Right cardiac atrium (tissue), 5 donors: Measurements from ENCODE around the gene NDFIP2. TPM values are rescaled to one million over a fixed set of nuclear protein-coding genes. Genes with fewer than 3 reads are reported as not detected.
A peak's percentile ranks its signal among the peaks of the same experiment; 100 is the strongest.

Experiments used
- ATAC-seq, 2 donors: fragments of 200-7000 bp; cut with Tn5 transposase; one replicate each; pipeline versions ENCODE4 v1.8.0 to v1.9.1; 2020; ENCODE audit warnings: moderate library complexity in 2 of 2, mild to moderate bottlenecking in 1 of 2
- DNase-seq, 3 donors: peaks; one replicate each; pipeline ENCODE4 v3.0.0-alpha.2; 2020
- H3K27ac ChIP-seq: one replicate; pipeline ENCODE4 v1.5.1; 2013; ENCODE audit warnings: mild to moderate bottlenecking, low read length, control low read depth, moderate library complexity
- H3K27me3 ChIP-seq: one replicate; pipeline ENCODE4 v1.6.1; 2013; ENCODE audit not compliant: control insufficient read depth, insufficient read depth
- H3K4me1 ChIP-seq: one replicate; pipeline ENCODE4 v1.6.1; 2013; ENCODE audit warnings: low read length; ENCODE audit not compliant: control insufficient read depth, insufficient read depth
- H3K4me3 ChIP-seq: one replicate; pipeline ENCODE4 v1.5.1; 2013; ENCODE audit warnings: low read length, control low read depth
- H3K9me3 ChIP-seq: one replicate; pipeline ENCODE4 v1.6.1; 2013; ENCODE audit warnings: low read length; ENCODE audit not compliant: control insufficient read depth
- WGBS: extraction: QIAGEN DNeasy Blood & Tissue Kit; methylation state at CpG from one replicate; pipeline ENCODE4 v1.1.7; 2013; 5-methylcytosine and 5-hydroxymethylcytosine counted together
- intact Hi-C, 4 donors: fragments of 100-400 bp; cut with DNase I; formaldehyde crosslinking; loops; one replicate each; pipeline versions ENCODE4 v1.11.0 to v1.14.0; 2022 to 2023
- polyA plus RNA-seq: library from polyadenylated mRNA; stranded (reverse); fragments of 200-250 nt; gene quantifications from one replicate; pipeline ENCODE4 v1.2.3, GENCODE V29; 2013
- total RNA-seq, 4 donors: library from RNA; stranded (reverse); fragmentation: NEBNext Ultra II Directional; extraction: Animal tissue kit (Norgen Biotek cat#: 25700); gene quantifications; one replicate each; pipeline ENCODE4 v1.2.1, GENCODE V29; 2021
- donor health status: healthy with polysubstance abuse.
- donor health status: DM: no; HTN: yes; CAD: no.
- donor health status: DM: no; HTN: no; CAD: no.
- donor health status: DM: no; HTN: yes; CAD: no; lungs with severe emphysema.
- donor health status: DM: yes; HTN: yes; CAD: no.

NDFIP2 gene
- total and polyA plus RNA-seq, 5 donors, result 29.0 to 48.7 (median 40.1) TPM

GRCh38 chr13:79519255-79519654 lies 38.3 kb downstream of the NDFIP2 start:
- no peak for ATAC-seq

DNA sequence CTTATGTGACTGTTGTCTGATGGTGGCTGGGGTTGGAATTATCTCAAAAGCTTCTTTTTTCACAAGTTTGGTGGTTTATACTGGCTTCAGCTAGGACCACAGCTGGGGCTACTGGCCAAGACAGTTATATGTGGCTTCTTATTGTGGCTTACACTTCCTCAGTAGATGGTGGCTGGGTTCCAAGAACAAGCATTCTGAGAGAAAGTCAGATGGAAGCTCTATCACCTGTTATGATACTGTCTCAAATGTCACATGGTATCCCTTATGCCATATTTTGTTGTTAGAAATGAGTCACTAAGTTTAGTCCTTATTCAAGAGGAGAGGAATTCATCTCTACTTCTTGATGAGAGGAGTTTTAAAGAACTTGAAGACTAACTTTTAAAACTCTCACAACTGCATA lies 41.6 kb downstream of the NDFIP2 start:
- intact Hi-C loops, result no loop called here
- Histone ChIP-seq H3K9me3 (no peaks in the 10 kb centered on the region), H3K27me3 (no peaks in the 10 kb centered on the region), H3K4me1 (peaks cover 3% of the 10 kb centered on the region), H3K27ac (no peak overlapping the region), H3K4me3 (no peak overlapping the region)
- no peak for DNase-seq
- ATAC-seq, result no peak

More at GRCh38 chr13:79519255-79519654, 38.3 kb downstream of the NDFIP2 start:
- Histone ChIP-seq H3K27me3 (no peaks in the 10 kb centered on the region), H3K4me3 (no peak overlapping the region), H3K27ac (no peak overlapping the region), H3K9me3 (no peaks in the 10 kb centered on the region), H3K4me1 (peaks cover 1% of the 10 kb centered on the region)
- 80% methylated on average over 3 of the region's 3 CpGs for whole genome bisulfite sequencing
- DNase-seq, result no peak
- intact Hi-C loops, result no loop called here

GRCh38 chr13:79525064-79525857 lies 44.3 kb downstream of the NDFIP2 start:
- Histone ChIP-seq H3K27ac (no peak overlapping the region), H3K4me3 (no peak overlapping the region), H3K9me3 (no peaks in the 10 kb centered on the region), H3K4me1 (peaks cover 3% of the 10 kb centered on the region), H3K27me3 (no peaks in the 10 kb centered on the region)
- WGBS, result 59% methylated on average over 8 of the region's 8 CpGs
- DNase-seq (no peak), ATAC-seq (peak in 1 of 2 donors; percentile 45)
- intact Hi-C loops, result no loop called here

GRCh38 chr13:79527698-79528097 lies 46.7 kb downstream of the NDFIP2 start:
- DNase-seq (no peak), ATAC-seq (no peak)
- Histone ChIP-seq H3K27ac (peak overlapping the region; percentile 36), H3K4me1 (peaks cover 2% of the 10 kb centered on the region), H3K27me3 (no peaks in the 10 kb centered on the region), H3K4me3 (no peak overlapping the region), H3K9me3 (no peaks in the 10 kb centered on the region)
- intact Hi-C loops, result no loop called here
- 62% methylated on average over 5 of the region's 5 CpGs for WGBS

DNA sequence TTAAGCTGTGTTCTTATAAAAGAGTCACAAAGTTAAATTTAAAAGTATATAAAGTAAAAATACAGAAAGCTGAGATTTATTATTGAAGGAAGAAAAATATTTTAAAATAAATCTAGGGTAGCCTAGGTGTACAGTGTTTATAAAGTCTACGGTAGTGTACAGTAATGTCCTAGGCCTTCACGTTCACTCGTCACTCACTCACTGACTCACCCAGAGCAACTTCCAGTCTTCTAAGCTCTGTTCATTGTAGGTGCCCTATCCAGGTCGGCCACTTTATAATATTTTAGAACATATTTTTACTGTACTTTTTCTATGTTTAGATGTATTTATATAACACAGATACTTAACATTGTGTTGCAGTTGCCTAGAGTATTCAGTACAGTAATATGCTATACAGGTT lies 47.4 kb downstream of the NDFIP2 start:
- ATAC-seq (peak in 1 of 2 donors; percentile 28), DNase-seq (no peak)
- Histone ChIP-seq H3K27me3 (no peaks in the 10 kb centered on the region), H3K27ac (no peak overlapping the region), H3K4me1 (peaks cover 2% of the 10 kb centered on the region), H3K4me3 (no peak overlapping the region), H3K9me3 (no peaks in the 10 kb centered on the region)
- intact Hi-C loops, result no loop called here
- 77% methylated on average over 4 of the region's 4 CpGs for WGBS

DNA sequence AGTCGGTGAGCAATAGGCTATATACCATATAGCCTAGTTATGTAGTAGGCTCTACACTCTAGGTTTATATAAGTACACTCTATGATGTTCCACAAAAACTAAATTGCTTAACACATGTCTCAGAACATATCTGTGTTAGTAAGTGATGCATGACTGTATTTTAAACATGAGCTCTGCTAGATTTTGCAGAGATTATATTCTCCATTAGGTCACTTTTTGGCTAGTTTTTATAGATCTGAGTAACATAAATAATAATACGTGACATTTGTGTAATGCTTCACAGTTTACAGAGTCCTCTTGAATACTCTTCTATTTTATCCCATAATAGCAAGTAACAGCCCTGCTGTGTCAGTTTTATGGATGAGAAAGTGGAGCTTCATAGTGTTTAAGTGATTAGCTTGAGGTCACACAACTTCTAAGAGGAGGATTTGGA lies 47.8 kb downstream of the NDFIP2 start:
- no peaks in the 10 kb centered on the region for H3K27me3 ChIP-seq
- H3K4me1 ChIP-seq, result peaks cover 2% of the 10 kb centered on the region
- WGBS, result 77% methylated on average over 2 of the region's 2 CpGs
- H3K4me3 ChIP-seq, result no peak overlapping the region
- intact Hi-C loops, result no loop called here
- no peaks in the 10 kb centered on the region for H3K9me3 ChIP-seq
- no peak for DNase-seq
- H3K27ac ChIP-seq, result no peak overlapping the region
- ATAC-seq, result peak in 1 of 2 donors; percentile 10

DNA sequence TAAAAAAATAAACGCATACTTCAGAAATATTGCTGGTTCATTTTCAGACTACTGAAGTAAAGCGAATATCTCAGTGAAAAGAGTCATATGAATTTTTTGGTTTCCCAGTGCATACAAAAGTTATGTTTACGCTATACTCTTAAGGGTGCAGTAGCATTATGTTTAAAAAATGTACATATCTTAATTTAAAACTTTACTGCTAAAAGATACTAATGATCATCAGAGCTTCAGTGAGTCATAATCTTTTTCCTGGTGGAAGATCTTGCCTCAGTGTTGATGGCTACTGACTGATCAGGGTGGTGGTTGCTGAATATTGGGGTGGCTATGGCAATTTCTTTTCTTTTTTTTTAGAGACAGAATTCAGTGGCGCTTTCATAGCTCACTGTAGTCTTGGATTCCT lies 48.9 kb downstream of the NDFIP2 start:
- intact Hi-C loops, result loop anchor here (5.0 to 10.0 kb wide), 2 partner anchors 45 to 48 kb away; partner anchors contain the start of gene NDFIP2 (in 4 of the 4)
- peaks cover 2% of the 10 kb centered on the region for H3K4me1 ChIP-seq
- WGBS, result 93% methylated on average over 4 of the region's 4 CpGs

DNA sequence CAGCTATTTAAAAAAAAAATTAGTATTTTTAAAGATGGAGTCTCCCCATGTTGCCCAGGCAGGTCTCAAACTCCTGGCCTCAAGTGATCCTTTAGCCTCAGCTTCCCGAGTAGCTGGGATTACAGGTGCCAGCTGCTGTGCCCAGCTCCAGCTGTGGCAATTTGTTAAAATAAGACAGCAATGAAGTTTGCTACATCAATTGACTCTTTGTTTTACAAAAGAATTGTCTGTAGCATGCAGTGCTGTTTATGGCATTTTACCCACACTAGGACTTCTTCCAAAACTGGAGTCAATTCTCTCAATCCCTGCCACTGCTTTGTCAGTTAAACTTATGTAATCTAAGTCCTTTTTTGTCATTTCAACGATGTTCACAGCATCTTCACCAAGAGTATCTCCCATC lies 49.3 kb downstream of the NDFIP2 start:
- Histone ChIP-seq H3K4me1 (peaks cover 2% of the 10 kb centered on the region), H3K4me3 (no peak overlapping the region), H3K27ac (no peak overlapping the region), H3K27me3 (no peaks in the 10 kb centered on the region), H3K9me3 (no peaks in the 10 kb centered on the region)
- ATAC-seq, result no peak
- 83% methylated on average over 2 of the region's 2 CpGs for WGBS
- DNase-seq, result no peak
- intact Hi-C loops, result loop anchor here (5.0 to 10.0 kb wide), 2 partner anchors 45 to 48 kb away; partner anchors contain the start of gene NDFIP2 (in 4 of the 4)

More for the DNA sequence above, 48.9 kb downstream of the NDFIP2 start:
- Histone ChIP-seq H3K27ac (no peak overlapping the region), H3K27me3 (no peaks in the 10 kb centered on the region), H3K4me3 (no peak overlapping the region), H3K9me3 (no peaks in the 10 kb centered on the region)
- no peak for ATAC-seq
- DNase-seq, result no peak

- no peak for ATAC-seq
- 85% methylated on average over 7 of the region's 7 CpGs for WGBS
- no peaks in the 10 kb centered on the region for H3K27me3 ChIP-seq
- H3K9me3 ChIP-seq, result no peaks in the 10 kb centered on the region
- H3K4me3 ChIP-seq, result no peak overlapping the region
- peaks cover 2% of the 10 kb centered on the region for H3K4me1 ChIP-seq
- DNase-seq, result no peak
- H3K27ac ChIP-seq, result no peak overlapping the region
- intact Hi-C loops, result loop anchor here (5.0 to 10.0 kb wide), 2 partner anchors 47 to 49 kb away; partner anchors contain the start of gene NDFIP2 (in 4 of the 4)
Measured at GRCh38 chr13:79531542-79532254, 50.7 kb downstream of the NDFIP2 start.

- WGBS, result 52% methylated on average over 2 of the region's 2 CpGs
- Histone ChIP-seq H3K9me3 (no peaks in the 10 kb centered on the region), H3K27me3 (no peaks in the 10 kb centered on the region), H3K4me3 (no peak overlapping the region), H3K27ac (no peak overlapping the region), H3K4me1 (peaks cover 2% of the 10 kb centered on the region)
- intact Hi-C loops, result loop anchor here (5.0 to 10.0 kb wide), 2 partner anchors 48 to 50 kb away; partner anchors contain the start of gene NDFIP2 (in 4 of the 4)
- DNase-seq (no peak), ATAC-seq (no peak)
Measured at GRCh38 chr13:79532576-79532975, 51.6 kb downstream of the NDFIP2 start.
